Activated CD4-positive, alpha-beta T cell treated with anti-CD3 and anti-CD28 coated beads for 1 hour (primary cell): ENCODE measurements around the gene PLAAT1.

Experiments used
- DNase-seq: peaks from one replicate; pipeline ENCODE4 v3.0.0-alpha.2; 2020

The PLAAT1 gene

DNA sequence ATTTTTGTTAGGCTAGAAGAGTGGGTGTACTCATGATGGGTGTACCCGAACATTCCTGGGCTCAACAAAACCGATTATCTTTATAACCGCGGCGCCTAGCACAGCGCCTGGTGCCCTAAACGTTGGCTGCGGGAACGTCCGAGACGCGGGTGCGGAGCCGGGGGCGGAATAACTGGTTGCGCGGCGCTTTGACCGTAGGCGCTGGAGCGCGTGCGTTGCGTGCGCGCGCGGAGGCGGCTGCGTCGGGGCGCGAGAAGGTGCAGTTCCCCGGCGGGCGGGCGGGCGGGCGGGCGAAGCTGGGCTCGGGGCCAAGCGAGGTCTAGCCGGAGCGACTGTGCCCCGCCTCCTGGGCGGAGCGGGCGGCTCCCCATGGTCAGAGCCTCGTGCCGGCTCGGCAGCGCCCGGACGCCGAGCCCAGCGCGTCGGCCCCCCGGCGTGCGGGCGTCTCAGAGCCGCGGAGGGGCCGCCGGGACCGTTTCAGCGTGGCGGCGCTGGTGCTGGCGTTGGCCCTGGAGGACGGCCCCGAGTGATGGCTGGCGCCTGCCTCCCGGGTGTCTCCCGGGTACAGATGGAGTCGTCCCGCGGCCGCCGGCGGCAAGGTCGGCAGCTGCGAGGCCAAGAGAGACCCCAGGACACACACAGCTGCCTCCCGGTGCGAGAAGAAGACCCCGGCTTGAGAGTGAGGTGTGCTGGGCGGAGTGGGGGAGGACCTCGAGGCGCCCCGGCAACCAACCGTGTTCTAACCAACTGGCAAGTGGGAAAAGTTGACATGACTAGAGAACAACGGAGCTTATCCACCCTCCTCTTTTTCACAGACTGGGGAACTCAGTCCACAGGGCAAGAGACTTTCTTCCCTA, at the start of gene PLAAT1:
TSS of gene PLAAT1 (plus strand) at position 373 of the 857 bp plus-strand sequence. CDS start 14,429 bp downstream, outside the sequence.
- DNase-seq = no peak

DNA sequence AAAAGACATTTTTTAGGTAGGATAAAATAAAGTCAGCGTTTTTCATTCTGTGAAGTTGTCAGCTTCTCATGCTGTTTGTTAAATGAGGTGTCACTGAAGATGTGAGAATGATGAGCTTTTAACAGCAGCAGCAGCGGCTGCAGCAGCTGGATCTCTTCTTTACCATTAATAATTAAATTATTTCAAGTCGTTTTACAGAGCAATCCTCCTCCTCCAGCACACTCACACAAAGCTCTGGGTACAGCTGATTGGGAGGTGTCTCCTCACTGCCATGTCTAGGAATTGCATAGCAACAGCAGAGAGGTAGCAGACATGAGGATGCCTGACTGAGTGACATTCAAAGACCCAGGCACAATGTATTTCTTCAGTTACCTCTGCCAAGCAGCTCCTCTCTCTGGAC, 46.7 kb upstream of the PLAAT1 start:
- DNase-seq = no peak

DNA sequence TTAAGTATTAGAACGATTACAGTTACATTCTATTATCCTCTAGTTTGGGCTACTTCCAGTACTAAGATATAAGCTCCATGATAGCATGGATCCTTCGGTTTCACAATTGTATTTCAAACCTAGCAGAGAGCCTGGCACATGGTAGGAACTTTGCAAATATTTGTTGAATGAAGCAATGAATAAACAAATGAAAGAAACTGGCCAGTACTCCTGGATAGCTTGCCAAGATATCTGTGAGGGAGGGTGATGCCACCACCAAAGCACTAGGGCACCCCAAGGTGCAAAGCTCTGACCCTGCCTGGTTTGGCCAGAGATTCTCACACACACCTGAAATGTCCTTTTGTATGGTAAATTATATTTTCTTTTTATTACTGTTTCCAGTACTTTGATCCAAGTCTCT, 44.3 kb upstream of the PLAAT1 start:
- DNase-seq = no peak

DNA sequence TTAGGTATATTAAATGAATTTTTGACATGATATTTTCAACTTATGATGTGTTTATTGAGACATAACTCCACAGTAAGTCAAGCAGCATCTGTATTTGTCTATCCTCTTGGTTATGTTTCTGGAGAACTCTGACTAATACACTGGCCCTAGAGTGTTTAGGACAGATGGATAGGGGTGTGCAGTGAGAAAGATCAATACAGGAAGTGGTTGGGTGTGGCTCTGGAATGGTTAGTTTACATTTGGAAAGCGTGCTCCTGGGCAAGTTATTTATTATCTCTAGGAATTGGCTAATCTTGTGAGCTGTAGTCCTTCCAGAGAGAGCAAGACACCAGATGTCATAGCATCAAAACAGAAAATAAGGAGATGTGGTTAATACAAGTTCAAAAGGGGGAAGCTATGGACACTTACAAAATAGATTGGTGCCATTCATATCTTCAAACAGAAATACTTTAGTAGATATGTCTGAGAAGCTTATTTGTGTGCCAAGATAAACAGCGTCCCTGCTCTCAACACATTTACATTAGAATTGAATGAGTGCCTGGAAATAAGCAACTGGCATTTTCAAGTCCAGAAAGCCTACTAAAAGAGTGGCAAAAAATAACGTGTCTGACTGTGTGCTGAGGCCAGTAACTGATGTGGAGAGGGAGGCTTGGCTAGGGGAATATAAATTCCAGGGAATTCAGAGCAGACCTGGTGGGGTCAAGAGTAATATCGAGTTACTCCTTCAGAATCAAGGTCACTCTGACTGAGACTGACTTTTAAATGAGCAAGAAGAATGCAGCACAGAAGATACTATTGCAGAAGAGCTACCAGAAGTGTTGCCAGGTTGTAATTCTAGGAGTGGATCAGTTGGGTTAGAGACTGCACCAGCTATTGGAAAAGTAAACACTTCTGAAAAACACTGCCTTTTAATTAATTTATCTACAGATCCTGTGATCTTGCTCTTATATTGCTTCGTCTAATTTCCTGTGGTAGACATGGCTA, 33.4 kb upstream of the PLAAT1 start:
- DNase-seq = no peak

DNA sequence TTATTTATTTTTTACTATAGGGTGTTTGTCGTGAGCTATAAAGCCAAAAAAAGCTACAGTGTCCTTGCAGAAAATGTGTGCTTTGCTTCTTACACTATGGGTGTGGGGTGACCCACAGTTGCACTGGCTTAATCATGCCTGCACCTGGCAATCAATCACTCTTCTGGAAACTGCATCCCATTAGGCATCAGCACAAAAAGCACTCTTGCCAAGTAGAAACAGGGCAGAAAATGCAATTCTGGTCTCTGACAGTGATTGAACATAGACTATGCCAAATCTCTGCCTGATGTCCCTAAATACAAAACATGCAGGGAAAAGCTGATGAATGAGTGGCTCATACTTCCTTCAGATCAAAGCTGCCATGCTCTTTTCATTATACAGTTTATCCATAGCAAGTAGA, 30.4 kb upstream of the PLAAT1 start:
- DNase-seq = no peak

DNA sequence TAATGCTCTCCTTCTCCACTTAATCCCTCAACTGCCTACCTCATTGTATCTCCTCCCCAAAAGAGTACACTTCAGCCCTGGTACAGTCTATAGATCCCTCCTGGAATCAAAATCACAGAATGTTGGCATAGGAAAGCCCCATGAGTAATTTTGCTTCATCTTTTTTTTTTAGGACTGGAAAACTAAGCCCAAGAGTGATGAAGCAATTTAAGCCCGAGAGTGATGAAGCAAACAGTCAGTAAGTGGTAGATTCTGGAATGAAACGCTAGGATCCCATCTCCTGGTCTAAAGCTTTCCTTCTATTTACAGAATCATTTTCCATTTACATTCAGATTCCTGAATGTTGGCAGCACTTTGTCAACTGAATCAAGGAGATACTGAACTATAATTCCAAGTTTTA, 29.8 kb upstream of the PLAAT1 start:
- DNase-seq = no peak

DNA sequence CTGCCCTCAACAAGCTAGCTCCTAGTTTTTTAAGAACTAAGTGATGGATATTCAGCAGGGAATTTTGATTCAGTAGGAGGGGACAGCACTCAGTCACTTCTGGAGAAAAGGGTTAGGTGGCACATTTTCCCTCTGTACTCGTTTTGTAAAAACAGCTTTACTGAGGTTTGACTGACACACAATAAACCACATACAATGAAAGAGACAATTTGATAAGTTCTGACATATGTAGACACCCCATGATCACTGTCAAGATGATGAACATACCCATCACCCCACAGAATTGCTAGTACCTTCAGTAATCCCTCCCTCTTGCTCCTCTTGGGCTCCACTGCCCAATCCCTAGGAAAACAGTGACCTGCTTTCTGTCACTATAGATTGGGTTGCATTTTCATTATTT, 29.0 kb upstream of the PLAAT1 start:
- DNase-seq = no peak

DNA sequence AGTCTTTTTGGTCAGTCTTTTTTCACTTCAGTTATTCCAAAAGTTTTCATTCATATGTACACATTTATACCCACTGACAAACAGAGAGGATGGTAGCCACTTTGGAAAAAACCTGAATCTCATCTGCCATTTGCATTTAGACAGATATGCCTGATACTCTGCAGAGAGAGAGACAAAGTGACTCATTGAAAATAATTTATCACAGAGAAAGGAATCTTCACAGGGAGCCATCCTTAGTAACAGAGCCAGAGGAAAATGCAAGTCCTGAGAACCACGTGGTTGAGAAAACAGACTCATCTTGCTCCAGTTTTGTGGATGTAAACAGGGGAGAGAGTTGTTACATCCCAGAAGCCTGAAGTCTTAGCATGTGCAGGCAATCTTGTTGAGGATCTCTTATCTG, 28.2 kb upstream of the PLAAT1 start:
- no peak for DNase-seq

DNA sequence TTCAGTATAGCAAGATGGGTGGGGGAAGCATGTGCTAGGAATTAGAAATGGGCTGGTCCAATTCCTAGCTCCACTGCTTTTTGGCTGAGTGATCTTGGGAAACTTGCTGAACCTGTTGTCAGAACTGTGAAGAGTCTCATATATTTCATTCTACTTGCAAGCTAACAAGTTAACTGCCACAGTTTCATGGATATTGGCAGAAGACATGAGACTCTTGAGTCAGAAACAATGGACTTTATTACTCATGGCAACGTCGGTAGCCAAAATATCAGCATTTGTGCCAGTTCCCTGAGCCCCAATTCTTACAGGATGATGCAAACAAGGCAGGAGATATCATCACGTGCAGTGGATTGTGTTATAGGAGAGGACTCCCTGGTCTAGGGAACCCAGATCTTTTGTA, 26.6 kb upstream of the PLAAT1 start:
- DNase-seq = no peak

DNA sequence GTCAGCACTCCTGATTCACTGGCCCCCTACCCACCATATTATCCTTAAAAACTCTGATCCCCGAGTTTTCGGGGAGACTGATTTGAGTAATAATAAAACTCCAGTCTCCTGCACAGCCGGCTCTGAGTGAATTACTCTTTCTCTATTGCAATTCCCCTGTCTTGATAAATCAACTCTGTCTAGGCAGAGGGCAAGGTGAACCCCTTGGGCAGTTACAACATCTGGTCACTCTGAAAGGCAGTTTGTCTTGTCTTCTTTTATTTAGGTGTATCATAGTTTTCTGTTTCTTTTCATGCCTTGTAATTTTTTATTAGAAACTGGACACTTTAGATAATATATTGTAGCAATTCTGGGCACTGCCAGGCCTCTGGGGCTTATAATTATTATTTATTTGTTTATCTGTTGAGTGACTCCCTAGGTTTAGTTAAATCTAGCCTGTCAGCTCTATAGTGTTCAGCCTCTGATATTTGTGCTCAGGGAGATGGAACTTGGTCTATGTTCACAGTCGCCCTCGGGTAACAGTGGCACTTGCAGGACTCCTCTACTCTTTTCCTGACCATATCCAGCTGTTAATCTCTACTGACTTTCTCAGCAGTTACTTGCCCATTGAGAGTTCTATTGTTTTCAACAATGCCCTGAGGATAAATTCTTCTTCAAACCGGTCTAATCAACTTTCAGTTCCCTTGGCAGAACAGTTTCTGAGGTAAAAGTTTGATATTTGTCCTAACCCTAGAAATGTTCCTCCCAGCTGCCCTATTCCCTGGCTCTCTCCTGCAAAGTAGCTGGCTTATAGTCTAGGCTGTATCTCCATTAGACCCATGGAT, 15.5 kb upstream of the PLAAT1 start:
- DNase-seq = no peak

DNA sequence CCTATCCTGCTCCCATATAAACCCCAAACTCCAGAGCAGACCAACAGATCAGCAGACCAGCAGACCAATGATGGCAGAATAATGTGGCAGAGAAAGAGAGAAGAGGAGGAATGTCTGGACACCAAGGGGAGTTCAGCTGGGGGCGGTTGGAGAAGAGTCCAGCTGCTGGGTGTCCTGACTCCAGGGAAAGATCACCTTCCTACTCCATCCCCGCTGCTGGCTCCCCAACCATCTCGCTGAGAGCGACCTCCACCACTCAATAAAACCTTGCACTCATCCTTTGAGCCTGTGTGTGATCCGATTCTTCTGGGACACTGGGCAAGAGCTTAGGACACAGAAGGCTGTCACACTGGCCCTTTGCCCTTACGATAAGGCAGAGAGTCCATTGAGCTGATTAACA, 12.8 kb upstream of the PLAAT1 start:
- DNase-seq = no peak

DNA sequence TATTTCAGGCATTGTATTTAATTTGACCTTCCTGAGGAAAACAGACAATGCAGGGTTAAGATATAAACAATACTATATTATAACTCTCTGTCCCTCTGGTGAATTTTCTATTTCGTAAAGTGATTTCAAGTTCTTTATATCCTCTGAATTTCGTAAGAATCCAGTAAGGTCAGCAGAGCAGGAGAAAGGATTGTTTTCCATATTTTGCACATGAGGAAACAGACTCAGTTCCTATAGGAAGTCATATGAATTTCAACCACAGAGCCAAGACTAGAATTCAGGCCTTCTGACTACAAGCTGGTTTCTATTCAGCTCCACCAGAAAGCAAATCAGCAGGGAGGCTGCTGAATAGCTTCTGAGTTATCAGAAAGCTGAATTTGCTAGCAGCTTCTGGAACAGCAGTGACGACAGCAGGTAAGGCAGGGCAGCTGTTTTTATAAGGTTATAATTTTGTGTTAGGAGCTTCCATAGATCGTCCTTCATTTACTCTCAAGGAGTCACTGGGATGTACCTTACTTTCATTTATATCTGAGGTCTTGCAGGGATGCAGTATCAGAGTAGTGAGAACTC, 11.1 kb upstream of the PLAAT1 start:
- no peak for DNase-seq

DNA sequence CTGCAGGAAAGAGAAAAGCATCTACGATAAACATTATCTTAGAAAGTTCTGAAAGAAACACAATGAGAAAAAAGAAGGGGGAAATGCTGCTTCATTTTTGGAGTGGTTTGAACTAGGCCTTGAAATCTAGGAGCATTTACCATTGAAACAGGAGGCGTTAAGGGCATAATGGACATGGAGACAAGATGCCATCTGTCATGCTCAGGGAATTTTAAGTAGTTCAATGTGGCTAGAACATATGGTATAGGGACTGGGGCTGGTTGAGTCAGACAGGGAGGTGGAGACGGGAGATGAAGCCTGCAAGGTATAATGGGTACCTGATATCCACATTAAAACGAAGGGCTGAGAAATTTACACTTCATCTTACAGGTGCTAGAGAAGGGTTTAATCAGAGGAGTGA, 10.4 kb upstream of the PLAAT1 start:
- no peak for DNase-seq

DNA sequence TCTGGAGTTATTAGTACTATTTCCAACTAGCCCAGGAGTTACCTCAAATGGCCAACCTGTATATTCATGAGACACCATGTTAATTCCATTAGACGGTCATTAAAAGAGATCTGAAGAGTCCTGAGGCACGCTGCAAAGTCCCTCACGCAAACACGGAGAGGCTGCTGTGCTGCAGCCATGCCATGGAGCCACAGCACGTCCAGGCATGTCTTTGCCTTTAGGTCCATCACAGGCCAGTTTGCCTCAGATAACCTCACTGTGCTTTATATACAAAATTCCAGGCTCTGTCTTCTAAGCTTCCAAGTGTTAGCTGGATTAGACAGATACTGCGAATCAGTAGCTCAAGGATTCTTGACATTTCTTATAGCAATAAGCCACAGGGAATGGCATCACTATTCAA, 9.8 kb upstream of the PLAAT1 start:
- DNase-seq = no peak

DNA sequence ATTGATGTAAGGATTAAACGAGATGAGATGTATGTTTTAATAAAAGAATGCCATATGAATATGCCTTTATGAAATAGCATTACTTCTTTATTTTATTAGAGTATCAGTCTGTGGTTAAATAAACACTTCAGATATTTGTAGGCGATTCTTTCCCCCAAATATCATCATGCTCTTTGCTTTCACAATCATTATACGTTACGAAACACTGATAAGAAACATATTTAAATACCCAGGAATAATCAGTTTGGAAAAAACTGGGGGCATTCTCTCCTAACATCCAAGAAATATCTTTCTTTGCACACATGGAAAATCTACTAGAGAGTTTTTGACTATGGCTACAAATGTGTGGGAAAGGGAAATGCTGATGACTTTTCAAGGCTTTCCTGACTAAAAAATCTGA, 4.4 kb upstream of the PLAAT1 start:
- DNase-seq = no peak

DNA sequence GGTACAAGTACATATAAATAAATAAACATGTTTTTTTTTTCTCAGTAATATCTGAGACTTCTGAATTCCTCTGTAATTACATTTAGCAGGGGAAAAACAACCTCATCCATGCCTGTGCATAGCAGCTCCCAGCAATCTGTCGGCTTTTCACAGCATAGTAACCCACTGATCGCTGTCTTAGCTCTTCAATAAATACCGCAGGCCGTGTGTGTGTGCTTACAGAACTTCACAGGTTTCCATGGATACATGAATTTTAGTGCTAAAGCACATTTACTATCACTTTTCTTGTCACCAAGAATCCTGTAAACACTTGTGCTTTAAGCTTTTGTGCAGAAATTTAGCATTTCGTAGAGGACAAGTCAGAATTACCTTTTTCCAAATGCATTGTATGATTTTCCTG, 4.0 kb upstream of the PLAAT1 start:
- DNase-seq = no peak

DNA sequence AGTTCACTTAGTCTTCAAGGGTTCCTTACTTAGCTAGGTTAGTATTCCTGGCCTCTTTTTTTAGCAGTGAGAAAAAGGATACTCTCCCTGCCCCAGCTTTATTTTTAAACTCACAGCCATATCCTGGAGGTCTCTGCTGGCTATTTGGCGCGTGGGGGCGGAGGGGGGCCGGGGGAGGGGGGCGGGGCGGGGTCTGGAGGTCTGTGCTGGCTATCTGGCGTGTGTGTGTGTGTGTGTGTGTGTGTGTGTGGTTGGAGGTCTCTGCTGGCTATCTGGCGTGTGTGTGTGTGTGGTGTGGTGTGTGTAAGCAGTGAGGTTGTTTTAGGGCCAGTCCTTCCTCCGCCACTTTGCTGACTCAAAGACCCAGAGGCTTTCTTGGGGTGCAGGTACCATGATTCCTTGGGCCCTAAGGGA, 579 bp upstream of the PLAAT1 start:
- no peak for DNase-seq

DNA sequence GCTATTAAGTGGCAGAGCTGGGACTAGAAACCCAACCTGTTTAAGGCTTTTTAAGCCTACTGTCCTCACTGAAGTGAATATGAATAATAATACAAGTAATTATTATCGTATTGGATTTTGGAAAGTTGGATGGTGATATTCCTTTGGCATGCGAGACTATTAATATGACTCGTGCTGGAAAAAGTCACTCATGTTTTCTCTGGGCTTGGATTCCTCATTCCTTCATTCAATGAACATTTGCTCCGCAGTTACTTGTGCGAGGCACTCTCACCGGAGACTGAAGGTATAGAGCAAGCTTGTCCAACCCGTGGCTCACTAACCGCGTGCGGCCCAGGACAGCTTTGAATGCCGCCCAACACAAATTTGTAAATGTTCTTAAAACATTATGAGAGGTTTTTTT, 694 bp downstream of the PLAAT1 start:
- DNase-seq = no peak

DNA sequence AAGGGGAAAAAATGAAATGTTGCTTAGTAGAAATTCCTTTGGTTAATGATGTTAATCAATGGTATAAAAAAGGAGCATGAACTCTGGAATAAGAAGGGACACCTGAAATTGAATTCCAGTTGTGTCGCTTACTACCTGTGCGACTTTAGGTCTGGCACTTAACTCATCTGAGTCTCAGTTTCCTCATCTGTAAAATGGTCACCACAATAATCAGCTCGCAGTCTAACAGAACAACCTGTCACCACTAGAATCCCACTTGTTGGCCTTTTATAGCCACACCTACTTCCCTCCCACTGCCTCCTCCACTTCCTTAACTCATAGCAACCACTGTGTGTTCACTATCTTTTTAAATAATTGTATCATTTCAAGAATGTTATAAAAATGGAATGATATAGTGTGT, 2.5 kb downstream of the PLAAT1 start:
- no peak for DNase-seq

DNA sequence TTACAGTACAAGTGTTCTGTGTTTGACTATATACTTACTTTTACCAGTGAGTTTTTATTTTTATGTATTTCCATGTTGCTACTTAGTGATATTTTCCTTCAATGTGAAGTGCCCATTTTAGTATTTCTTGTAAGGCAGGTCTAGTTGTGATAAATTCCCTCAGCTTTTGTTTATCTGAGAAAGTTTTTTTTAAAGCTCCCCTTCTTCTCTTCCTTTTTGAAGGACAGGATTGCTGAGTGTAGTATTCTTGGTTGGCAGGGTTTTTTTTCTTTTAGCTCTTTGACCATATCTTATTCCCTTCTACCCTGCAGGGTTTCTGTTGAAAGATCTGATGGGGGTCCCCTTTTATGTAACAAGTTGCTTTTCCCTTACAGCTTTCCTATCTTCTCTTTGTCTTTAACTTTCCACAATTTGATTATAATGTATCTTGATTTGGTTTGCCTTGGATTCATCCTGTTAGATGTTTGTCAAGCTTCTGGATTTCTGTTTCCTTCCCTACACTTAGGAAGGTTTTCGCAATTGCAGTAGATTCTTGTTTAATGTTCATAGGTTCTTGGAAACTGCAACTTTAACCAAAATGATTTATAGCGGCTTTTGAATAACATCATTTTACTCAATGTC, 7.9 kb downstream of the PLAAT1 start:
- no peak for DNase-seq

DNA sequence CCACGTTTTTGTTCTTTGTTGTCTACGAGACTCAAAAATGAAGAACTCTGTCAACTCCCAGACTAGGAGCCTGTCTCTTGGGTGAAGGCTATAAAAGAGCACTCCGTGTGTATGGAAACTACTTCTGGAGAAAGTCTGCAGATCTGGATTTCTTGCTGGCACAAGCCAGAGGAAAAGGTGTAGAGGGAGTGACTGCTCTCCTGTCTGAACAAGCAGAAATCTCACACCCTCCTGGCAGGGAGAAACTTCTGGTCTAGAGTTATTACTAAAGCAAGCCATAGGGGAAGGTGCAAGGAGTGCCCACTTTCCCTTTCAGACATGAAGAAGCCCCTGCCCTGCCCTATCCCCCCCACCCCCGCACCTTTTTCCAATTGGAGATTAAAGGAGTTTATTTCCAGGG, 9.5 kb downstream of the PLAAT1 start:
- no peak for DNase-seq

DNA sequence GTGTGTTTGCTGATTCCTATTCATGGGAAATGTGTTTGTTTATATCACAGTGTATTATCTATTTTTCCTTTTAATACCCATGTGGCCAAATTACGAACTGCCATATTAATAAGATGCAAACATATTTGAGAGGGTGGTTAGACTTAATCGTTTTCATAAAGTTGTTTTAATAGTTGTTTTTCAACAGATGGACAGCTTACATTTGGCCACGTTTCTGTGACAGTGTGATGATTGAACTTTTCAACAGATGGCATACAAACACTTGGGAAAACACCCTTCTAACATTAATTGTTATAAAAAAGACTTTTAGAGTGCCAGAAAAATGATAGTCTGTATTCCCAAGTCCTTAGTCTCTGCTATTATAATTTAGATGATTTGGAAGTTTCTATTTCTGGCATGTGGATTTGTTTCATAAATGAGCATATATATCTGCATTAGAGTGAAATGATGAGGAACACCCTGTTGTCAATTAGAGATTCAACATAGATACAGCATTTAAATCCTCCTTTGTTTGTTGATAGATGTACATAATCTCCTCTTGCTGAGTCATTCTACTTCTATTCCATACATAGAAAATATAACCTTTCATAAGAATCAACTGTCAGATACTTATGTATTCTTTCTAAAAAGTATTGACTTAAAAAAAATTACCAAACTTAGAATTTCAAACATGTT, 13.1 kb downstream of the PLAAT1 start:
- no peak for DNase-seq
